ENCODE data around the gene FGD2. TPM values are rescaled to one million over a fixed set of nuclear protein-coding genes. Genes with fewer than 3 reads are reported as not detected.

Gene FGD2
- total and polyA plus RNA-seq, 2 of the 4 experiments (the other 2 are of a cell fraction), result 0.07 TPM; not detected in 1

DNA sequence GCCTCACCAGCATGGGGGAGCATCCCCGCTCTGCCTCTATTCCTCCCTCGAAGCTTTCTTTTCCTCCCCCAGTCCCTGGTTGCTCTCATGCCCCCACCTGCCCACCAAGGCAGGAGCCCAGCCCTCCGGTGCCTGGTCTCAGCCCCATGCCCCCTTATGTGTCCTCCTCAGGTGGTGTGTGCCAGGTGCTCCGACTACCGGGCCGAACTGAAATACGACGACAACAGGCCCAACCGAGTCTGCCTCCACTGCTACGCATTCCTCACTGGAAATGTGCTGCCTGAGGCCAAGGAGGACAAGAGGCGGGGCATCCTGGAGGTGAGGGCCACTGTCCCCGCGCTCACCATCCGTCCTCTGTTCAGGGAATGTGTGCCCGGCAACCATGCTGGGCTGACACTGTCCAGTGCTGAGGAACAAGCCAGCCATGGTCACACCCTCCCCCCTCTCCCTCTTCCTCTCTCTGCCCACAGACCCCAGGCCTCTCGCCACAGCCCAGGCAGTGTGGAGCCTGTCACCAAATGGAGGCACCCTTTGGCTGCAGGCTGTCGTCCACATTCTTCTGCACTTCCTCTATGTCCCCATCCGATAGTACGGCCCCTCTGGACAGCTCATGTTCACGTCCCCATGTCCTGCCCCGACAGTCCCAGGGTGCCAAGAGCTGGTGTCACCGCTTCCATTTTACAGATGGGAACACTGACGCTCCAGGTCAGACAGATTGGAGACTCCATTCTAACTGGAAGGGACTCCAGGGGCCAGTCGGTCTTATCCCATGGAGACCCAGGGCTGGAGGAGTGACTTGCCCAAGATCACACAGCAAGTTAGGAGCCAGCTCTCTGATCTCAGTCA, 20.4 kb downstream of the FGD2 start:
- DNase-seq, result no peak
- H3K4me3 ChIP-seq (ENCODE audit: insufficient read depth, low read depth, low read length), result no peak overlapping the region
- H3K9ac ChIP-seq (ENCODE audit: low read depth, low read length), result no peak overlapping the region
- no peaks in the 10 kb centered on the region for H3K9me1 ChIP-seq (ENCODE audit: insufficient read depth, low read length)
- ATAC-seq (ENCODE audit: low read depth), result no peak
- H2AK5ac ChIP-seq (ENCODE audit: low read depth, low read length), result no peak overlapping the region
- TF ChIP-seq RCOR1 (IDR thresholded peaks at IDR 0.05; ENCODE audit: insufficient replicate concordance, low read length) (no peak), CEBPB (IDR thresholded peaks at IDR 0.05; ENCODE audit: low read depth, low read length) (no peak), CHD1 (IDR thresholded peaks at IDR 0.05; ENCODE audit: low read depth, low read length) (no peak), FOS (IDR thresholded peaks at IDR 0.05; ENCODE audit: low read depth, low read length) (no peak), MXI1 (IDR thresholded peaks at IDR 0.05; ENCODE audit: borderline replicate concordance, low read depth, low read length) (no peak), RAD21 (IDR thresholded peaks at IDR 0.05; ENCODE audit: low read length) (no peak), NFE2L2 (IDR thresholded peaks at IDR 0.05; ENCODE audit: low read depth, low read length) (no peak)
- TF ChIP-seq, protein P1, sequence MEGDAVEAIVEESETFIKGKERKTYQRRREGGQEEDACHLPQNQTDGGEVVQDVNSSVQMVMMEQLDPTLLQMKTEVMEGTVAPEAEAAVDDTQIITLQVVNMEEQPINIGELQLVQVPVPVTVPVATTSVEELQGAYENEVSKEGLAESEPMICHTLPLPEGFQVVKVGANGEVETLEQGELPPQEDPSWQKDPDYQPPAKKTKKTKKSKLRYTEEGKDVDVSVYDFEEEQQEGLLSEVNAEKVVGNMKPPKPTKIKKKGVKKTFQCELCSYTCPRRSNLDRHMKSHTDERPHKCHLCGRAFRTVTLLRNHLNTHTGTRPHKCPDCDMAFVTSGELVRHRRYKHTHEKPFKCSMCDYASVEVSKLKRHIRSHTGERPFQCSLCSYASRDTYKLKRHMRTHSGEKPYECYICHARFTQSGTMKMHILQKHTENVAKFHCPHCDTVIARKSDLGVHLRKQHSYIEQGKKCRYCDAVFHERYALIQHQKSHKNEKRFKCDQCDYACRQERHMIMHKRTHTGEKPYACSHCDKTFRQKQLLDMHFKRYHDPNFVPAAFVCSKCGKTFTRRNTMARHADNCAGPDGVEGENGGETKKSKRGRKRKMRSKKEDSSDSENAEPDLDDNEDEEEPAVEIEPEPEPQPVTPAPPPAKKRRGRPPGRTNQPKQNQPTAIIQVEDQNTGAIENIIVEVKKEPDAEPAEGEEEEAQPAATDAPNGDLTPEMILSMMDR (conservative IDR thresholded peaks at IDR 0.05; ENCODE audit: low read depth, low read length), result no peak
- TF ChIP-seq, protein P2, sequence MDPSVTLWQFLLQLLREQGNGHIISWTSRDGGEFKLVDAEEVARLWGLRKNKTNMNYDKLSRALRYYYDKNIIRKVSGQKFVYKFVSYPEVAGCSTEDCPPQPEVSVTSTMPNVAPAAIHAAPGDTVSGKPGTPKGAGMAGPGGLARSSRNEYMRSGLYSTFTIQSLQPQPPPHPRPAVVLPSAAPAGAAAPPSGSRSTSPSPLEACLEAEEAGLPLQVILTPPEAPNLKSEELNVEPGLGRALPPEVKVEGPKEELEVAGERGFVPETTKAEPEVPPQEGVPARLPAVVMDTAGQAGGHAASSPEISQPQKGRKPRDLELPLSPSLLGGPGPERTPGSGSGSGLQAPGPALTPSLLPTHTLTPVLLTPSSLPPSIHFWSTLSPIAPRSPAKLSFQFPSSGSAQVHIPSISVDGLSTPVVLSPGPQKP (IDR thresholded peaks at IDR 0.05; ENCODE audit: borderline replicate concordance, low read depth, low read length), result no peak
- no peaks in the 10 kb centered on the region for H3K9me3 ChIP-seq (ENCODE audit: control insufficient read depth, insufficient read depth, low read length)
- no peak overlapping the region for H2AFZ ChIP-seq (replicated peaks; ENCODE audit: low read length, poor library complexity)
- no peaks in the 10 kb centered on the region for H3K36me3 ChIP-seq (ENCODE audit: control insufficient read depth, insufficient read depth, low read length)
- H2BK120ac ChIP-seq (ENCODE audit: low read depth, low read length), result no peak overlapping the region
- in situ Hi-C loops (cut with MboI; ENCODE audit: low sequenced_read_pairs), result no loop called here
- no peaks in the 10 kb centered on the region for H3K27me3 ChIP-seq (ENCODE audit: control insufficient read depth, insufficient read depth, low read length)
- H3K14ac ChIP-seq (replicated peaks; ENCODE audit: low read depth, low read length), result no peak overlapping the region
- no peak overlapping the region for H2BK15ac ChIP-seq (ENCODE audit: low read depth, low read length)
- H2BK20ac ChIP-seq (ENCODE audit: low read depth, low read length), result no peak overlapping the region
- no peak overlapping the region for H4K91ac ChIP-seq (ENCODE audit: insufficient read depth, low read depth, low read length)
- no peak overlapping the region for H3K23ac ChIP-seq (ENCODE audit: low read depth, low read length)
- no peak overlapping the region for H2BK5ac ChIP-seq (ENCODE audit: low read depth, low read length, poor library complexity, severe bottlenecking)
- no peak overlapping the region for H3K4me2 ChIP-seq (ENCODE audit: low read depth, low read length)
- intact Hi-C loops (cut with micrococcal nuclease), result no loop called here
- no peak overlapping the region for H3K27ac ChIP-seq (ENCODE audit: insufficient read depth, low read length)
- CTCF ChIA-PET, result interaction anchor here (0.9 to 1.0 kb wide), 2 partner anchors 8 to 9 kb away, joined by 3 to 4 read pairs; no protein-coding TSS in a partner anchor
- no peak overlapping the region for H2AK9ac ChIP-seq (replicated peaks; ENCODE audit: low read depth, low read length, poor library complexity)
- no peaks in the 10 kb centered on the region for H4K20me1 ChIP-seq (ENCODE audit: insufficient read depth, low read length)
- no peaks in the 10 kb centered on the region for H3K4me1 ChIP-seq (ENCODE audit: control insufficient read depth, insufficient read depth, low read length)
- no TSS peak for BruUV-seq (replicated peaks)
- H4K8ac ChIP-seq (ENCODE audit: low read depth in 2 of 2, low read length in 2 of 2), result no peak overlapping the region
- no peak overlapping the region for H3K56ac ChIP-seq (ENCODE audit: extremely low read depth, insufficient read depth, low read length)
- no peak overlapping the region for H4K5ac ChIP-seq (ENCODE audit: low read depth, low read length)
- POLR2A ChIA-PET (ENCODE audit: unreplicated experiment), result interaction anchor here (0.5 kb wide), 1 partner anchor 186 kb away, joined by 3 read pairs; no protein-coding TSS in a partner anchor
- dilution Hi-C loops (cut with HindIII; ENCODE audit: low sequenced_read_pairs, unreplicated experiment), result no loop called here
- no peak overlapping the region for H3K18ac ChIP-seq (ENCODE audit: low read depth, low read length)
- 85% methylated on average over 13 of the region's 24 CpGs; no CpG with 5 or more reads in 1 of the 2 experiments for WGBS, 2 experiments (ENCODE audit: extremely low coverage in 2 of 2, insufficient read length in 1 of 2)
- H3K4ac ChIP-seq (ENCODE audit: low read depth, low read length), result no peak overlapping the region
- no peaks in the 10 kb centered on the region for H3K79me1 ChIP-seq (ENCODE audit: low read depth in 1 of 2, low read length in 2 of 2)
